NB4 (cell line): ENCODE measurements around the gene IREB2.

Experiments
- DNase-seq: peaks from one replicate; pipeline ENCODE4 v3.0.0; 2010; ENCODE audit warnings: low read depth
- H3K4me3 ChIP-seq: one replicate; pipeline ENCODE4 v1.5.1; 2011; ENCODE audit warnings: mild to moderate bottlenecking, low read depth, low read length, moderate library complexity
- MYC ChIP-seq: IDR thresholded peaks from 2 replicates; pipeline ENCODE4 v1.6.1; 2011; ENCODE audit warnings: low read depth, low read length
- POLR2A ChIP-seq: IDR thresholded peaks from 2 replicates; pipeline ENCODE4 v1.6.1; 2011; ENCODE audit warnings: mild to moderate bottlenecking; ENCODE audit not compliant: insufficient read length; ENCODE audit errors: extremely low read depth
- TF ChIP-seq, protein P1 (sequence below): IDR thresholded peaks from 2 replicates; pipeline ENCODE4 v1.6.1; 2011; ENCODE audit warnings: low read depth, low read length
- TF ChIP-seq, protein P2 (sequence below): IDR thresholded peaks from one replicate; pipeline ENCODE4 v1.5.1; 2012; ENCODE audit warnings: low read depth, low read length

The IREB2 gene

DNA sequence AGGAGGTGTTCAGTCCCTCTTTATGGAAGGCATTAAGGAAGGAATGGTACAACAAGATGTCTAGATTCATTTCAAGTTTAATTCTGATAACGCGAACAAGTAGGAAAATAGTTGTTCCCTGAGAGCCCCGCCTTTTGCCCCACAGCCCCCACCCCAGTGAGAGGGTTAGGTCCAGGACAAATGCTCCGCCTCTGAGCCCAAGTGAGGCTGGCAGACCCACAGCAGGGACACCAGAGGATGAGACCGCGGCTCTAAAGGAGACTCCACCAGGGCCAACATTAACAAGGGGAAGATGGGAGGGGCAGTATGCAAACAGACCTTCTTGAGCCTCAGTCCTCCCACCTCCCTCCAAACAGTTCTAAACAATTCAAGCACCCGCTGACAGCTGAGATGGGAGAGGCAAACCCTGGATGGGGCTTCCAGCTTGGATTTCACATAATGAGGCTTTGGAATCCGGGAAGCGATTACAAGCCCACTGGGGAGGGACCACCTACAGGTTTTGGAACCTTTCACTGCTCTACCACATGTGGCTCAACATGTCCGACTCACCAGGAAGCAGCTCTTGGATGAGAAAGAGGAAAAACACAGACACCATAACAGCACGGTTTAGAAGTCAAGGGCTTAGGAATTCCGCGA, 42.9 kb upstream of the IREB2 start:
- H3K4me3 ChIP-seq: no peak overlapping the region
- TF ChIP-seq MYC (no peak), POLR2A (no peak)
- TF ChIP-seq, protein P1, sequence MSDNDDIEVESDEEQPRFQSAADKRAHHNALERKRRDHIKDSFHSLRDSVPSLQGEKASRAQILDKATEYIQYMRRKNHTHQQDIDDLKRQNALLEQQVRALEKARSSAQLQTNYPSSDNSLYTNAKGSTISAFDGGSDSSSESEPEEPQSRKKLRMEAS: no peak
- TF ChIP-seq, protein P2, sequence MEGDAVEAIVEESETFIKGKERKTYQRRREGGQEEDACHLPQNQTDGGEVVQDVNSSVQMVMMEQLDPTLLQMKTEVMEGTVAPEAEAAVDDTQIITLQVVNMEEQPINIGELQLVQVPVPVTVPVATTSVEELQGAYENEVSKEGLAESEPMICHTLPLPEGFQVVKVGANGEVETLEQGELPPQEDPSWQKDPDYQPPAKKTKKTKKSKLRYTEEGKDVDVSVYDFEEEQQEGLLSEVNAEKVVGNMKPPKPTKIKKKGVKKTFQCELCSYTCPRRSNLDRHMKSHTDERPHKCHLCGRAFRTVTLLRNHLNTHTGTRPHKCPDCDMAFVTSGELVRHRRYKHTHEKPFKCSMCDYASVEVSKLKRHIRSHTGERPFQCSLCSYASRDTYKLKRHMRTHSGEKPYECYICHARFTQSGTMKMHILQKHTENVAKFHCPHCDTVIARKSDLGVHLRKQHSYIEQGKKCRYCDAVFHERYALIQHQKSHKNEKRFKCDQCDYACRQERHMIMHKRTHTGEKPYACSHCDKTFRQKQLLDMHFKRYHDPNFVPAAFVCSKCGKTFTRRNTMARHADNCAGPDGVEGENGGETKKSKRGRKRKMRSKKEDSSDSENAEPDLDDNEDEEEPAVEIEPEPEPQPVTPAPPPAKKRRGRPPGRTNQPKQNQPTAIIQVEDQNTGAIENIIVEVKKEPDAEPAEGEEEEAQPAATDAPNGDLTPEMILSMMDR: no peak
- DNase-seq: no peak

DNA sequence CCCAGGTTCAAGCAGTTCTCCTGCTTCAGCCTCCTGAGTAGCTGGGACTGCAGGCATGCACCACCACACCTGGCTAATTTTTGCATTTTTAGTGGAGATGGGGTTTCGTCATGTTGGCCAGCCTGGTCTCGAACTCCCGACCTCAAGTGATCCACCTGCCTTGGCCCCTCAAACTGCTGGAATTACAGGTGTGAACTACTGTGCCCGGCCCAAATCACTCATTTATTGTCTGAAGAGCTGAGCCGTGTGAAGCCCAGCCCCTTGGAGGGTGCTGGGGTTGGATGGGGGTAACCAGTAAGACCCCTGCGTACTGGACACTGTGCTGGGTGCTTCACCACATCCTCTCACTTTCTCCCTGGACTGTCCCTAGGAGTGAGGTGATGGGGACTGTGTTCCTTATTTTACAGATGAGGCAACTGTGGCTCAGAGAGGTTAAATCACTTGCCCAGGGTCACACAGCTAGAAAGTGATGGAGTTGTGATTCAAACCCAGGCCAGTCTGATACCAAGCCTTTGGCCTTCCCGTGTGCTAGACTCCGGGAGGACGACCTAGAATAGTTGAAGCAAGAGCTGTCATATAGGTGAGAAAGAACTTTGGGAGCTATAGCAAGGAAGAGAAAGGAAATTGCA, 41.7 kb upstream of the IREB2 start:
- DNase-seq: no peak
- TF ChIP-seq MYC: no peak
- TF ChIP-seq, protein P1: no peak
- TF ChIP-seq, protein P2: no peak
- TF ChIP-seq POLR2A: no peak

DNA sequence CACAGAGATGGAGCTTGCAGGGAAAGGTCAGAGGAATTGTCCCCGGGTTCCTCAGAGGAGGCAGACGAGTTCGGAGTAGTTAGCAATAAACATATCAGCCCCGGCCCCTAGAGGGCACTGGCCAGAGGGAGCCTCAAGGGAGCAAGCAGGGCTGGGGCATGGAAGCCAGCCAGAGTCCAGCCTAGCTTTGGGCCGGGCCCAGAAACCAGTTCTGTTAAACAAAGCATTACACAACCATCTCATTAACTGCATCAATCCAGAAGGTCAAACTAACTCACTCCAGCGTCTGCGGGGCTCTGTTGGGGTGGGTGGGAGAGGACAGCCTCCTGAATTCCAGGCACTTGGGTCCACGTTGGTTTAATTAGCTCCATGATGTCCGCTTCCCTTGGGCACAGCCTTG, 41.0 kb upstream of the IREB2 start:
- peak; percentile 19 for DNase-seq
- TF ChIP-seq, protein P2: peak; percentile 23
- TF ChIP-seq, protein P1: no peak
- TF ChIP-seq POLR2A (no peak), MYC (no peak)
- H3K4me3 ChIP-seq: no peak overlapping the region

More for the DNA sequence above, 41.7 kb upstream of the IREB2 start:
- H3K4me3 ChIP-seq: no peak overlapping the region

DNA sequence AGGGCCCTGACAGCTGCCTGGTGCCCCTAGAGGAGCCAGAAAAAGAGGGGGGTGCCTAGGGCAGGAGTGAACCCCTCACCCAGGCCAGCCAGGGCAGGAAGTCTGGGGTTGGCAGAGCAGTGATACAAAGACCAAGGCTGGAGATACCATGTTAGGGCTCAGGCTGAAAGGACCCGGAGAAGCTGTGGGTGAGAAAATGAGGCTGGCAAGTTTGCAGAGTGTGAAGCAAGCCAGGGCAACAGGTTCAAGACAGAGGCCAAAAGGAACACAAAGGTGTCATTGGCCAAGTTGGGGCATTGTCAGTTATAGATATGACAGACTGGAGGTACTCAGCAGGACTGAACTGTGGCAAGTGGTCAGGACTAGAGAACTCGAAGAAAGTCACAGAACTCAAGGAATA, 40.6 kb upstream of the IREB2 start:
- H3K4me3 ChIP-seq: no peak overlapping the region
- DNase-seq: no peak

DNA sequence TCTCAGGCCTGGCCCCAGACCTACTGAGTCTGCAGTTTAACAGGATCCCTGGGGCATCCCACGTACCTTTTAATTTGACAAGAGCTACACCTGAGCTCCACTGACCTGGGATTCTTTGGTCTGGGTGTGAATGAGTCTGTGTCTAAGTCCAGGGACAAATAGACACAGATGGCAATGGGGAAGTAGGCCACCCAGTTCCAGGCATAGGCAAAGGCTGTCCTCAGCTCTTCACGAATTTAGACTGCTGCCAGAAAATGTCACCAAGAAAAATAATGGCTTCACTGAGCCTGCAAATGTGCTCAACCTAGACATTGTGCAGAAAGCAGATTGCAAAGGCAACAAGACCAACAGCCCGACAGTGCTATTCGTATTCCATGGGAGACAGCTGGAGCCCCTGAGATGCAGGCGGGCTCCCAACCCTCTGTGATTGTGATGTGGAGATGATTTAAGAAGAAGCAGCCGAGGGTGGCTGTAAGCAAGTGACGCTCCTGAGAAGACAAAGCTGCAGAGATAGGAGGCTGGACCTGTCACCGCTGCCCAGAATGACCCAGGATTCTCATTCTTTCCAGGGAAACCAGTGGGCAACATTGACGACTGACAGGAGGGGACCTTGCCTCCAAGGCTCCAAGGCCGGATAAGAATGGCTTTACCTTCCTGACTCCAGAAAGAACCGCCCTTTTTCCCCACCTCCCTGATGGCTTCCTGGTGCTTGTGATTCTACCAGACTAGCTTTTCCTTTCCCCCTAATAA, 39.8 kb upstream of the IREB2 start:
- no peak overlapping the region for H3K4me3 ChIP-seq
- no peak for DNase-seq
- TF ChIP-seq MYC (no peak), POLR2A (no peak)
- TF ChIP-seq, protein P2: no peak

More for the DNA sequence above, 40.6 kb upstream of the IREB2 start:
- TF ChIP-seq POLR2A: no peak
- no peak for TF ChIP-seq MYC
- TF ChIP-seq, protein P2: no peak
- TF ChIP-seq, protein P1: no peak
